IMR-90 (cell line): ENCODE measurements around the gene SLIT1. TPM values are rescaled to one million over a fixed set of nuclear protein-coding genes. Genes with fewer than 3 reads are reported as not detected.

Source experiments
- ATAC-seq: fragments of 200-7000 bp; cut with Tn5 transposase; 2 replicates; pipeline ENCODE4 v1.9.1; 2020; ENCODE audit warnings: low read depth, mild to moderate bottlenecking, moderate library complexity
- BruUV-seq: library from RNA; stranded (reverse); fragments of 400-500 nt; replicated peaks from 2 replicates; lab custom pipeline; 2021; lab: Mats Ljungman, UMichigan
- CTCF ChIA-PET: fragments of 300-600 bp; formaldehyde crosslinking; extraction: SDS; loops from one replicate; lab custom pipeline; 2021; ENCODE audit warnings: antibody characterized with exemption; lab: Yijun Ruan, JAX
- POLR2A ChIA-PET: fragments of 300-600 bp; sonication (Branson Sonifier 250); formaldehyde crosslinking; loops from one replicate; lab custom pipeline; 2022; ENCODE audit warnings: antibody characterized with exemption; ENCODE audit not compliant: unreplicated experiment; lab: Charles Lee
- DNase-seq: peaks from one replicate; pipeline ENCODE4 v3.0.0; 2013
- H2AFZ ChIP-seq: replicated peaks from 2 replicates; pipeline ENCODE3; 2013; ENCODE audit warnings: low read length, mild to moderate bottlenecking; ENCODE audit not compliant: poor library complexity
- H2AK5ac ChIP-seq: 2 replicates; pipeline ENCODE4 v1.6.1; 2013; ENCODE audit warnings: low read depth, low read length, inconsistent platforms
- H2AK9ac ChIP-seq: replicated peaks from 2 replicates; pipeline ENCODE3; 2013; ENCODE audit warnings: mild to moderate bottlenecking, low read depth, low read length, moderate library complexity; ENCODE audit not compliant: poor library complexity
- H2BK120ac ChIP-seq: 2 replicates; pipeline ENCODE4 v1.6.1; 2013; ENCODE audit warnings: low read depth, low read length, inconsistent platforms
- H2BK15ac ChIP-seq: 3 replicates; pipeline ENCODE4 v1.6.1; 2013; ENCODE audit warnings: low read depth, low read length, inconsistent platforms
- H2BK20ac ChIP-seq: 2 replicates; pipeline ENCODE4 v1.6.1; 2013; ENCODE audit warnings: low read depth, mild to moderate bottlenecking, inconsistent platforms, low read length, moderate library complexity
- H2BK5ac ChIP-seq: 2 replicates; pipeline ENCODE4 v1.6.1; 2013; ENCODE audit warnings: mild to moderate bottlenecking, low read depth, low read length, inconsistent platforms; ENCODE audit not compliant: poor library complexity, severe bottlenecking
- H3K14ac ChIP-seq: replicated peaks from 2 replicates; pipeline ENCODE4 v1.6.1; 2013; ENCODE audit warnings: low read depth, low read length, inconsistent platforms
- H3K18ac ChIP-seq: 2 replicates; pipeline ENCODE4 v1.6.1; 2013; ENCODE audit warnings: low read depth, low read length, control low read depth
- H3K23ac ChIP-seq: 2 replicates; pipeline ENCODE4 v1.6.1; 2013; ENCODE audit warnings: low read depth, low read length, inconsistent platforms
- H3K27ac ChIP-seq: 2 replicates; pipeline ENCODE4 v1.5.1; 2013; ENCODE audit warnings: mild to moderate bottlenecking, control low read depth, low read length; ENCODE audit not compliant: insufficient read depth
- H3K27me3 ChIP-seq: 2 replicates; pipeline ENCODE4 v1.6.1; 2013; ENCODE audit warnings: low read length; ENCODE audit not compliant: control insufficient read depth, insufficient read depth
- H3K36me3 ChIP-seq: 2 replicates; pipeline ENCODE4 v1.6.1; 2013; ENCODE audit warnings: low read length, mixed read lengths; ENCODE audit not compliant: control insufficient read depth, insufficient read depth
- H3K4ac ChIP-seq: 2 replicates; pipeline ENCODE4 v1.6.1; 2013; ENCODE audit warnings: low read depth, low read length, inconsistent platforms
- H3K4me1 ChIP-seq: 2 replicates; pipeline ENCODE4 v1.6.1; 2013; ENCODE audit warnings: low read length, mixed read lengths; ENCODE audit not compliant: control insufficient read depth, insufficient read depth
- H3K4me2 ChIP-seq: 2 replicates; pipeline ENCODE4 v1.6.1; 2013; ENCODE audit warnings: low read depth, mild to moderate bottlenecking, control low read depth, low read length, moderate library complexity
- H3K4me3 ChIP-seq: 2 replicates; pipeline ENCODE4 v1.5.1; 2013; ENCODE audit warnings: low read depth, mild to moderate bottlenecking, control low read depth, low read length, moderate library complexity; ENCODE audit not compliant: insufficient read depth
- H3K56ac ChIP-seq: 2 replicates; pipeline ENCODE4 v1.6.1; 2013; ENCODE audit warnings: low read length, inconsistent platforms; ENCODE audit not compliant: insufficient read depth; ENCODE audit errors: extremely low read depth
- H3K79me1 ChIP-seq, 2 experiments: 2 replicates each; pipeline ENCODE4 v1.6.1; 2013; ENCODE audit warnings: low read length in 2 of 2, inconsistent platforms in 1 of 2, low read depth in 1 of 2
- H3K9ac ChIP-seq: 2 replicates; pipeline ENCODE4 v1.6.1; 2013; ENCODE audit warnings: low read depth, low read length, control low read depth
- H3K9me1 ChIP-seq: 2 replicates; pipeline ENCODE4 v1.6.1; 2013; ENCODE audit warnings: low read length, inconsistent platforms; ENCODE audit not compliant: insufficient read depth
- H3K9me3 ChIP-seq: 2 replicates; pipeline ENCODE4 v1.6.1; 2013; ENCODE audit warnings: low read length; ENCODE audit not compliant: control insufficient read depth, insufficient read depth
- H4K20me1 ChIP-seq: 2 replicates; pipeline ENCODE4 v1.6.1; 2013; ENCODE audit warnings: low read length, inconsistent platforms; ENCODE audit not compliant: insufficient read depth
- H4K5ac ChIP-seq: 2 replicates; pipeline ENCODE4 v1.6.1; 2013; ENCODE audit warnings: mild to moderate bottlenecking, low read depth, low read length, control low read depth
- H4K8ac ChIP-seq, 2 experiments: 2 replicates each; pipeline ENCODE4 v1.6.1; 2013; ENCODE audit warnings: low read depth in 2 of 2, low read length in 2 of 2, control low read depth in 1 of 2, inconsistent platforms in 1 of 2
- H4K91ac ChIP-seq: 2 replicates; pipeline ENCODE4 v1.6.1; 2013; ENCODE audit warnings: low read depth, low read length, inconsistent platforms; ENCODE audit not compliant: insufficient read depth
- BHLHE40 ChIP-seq: fragments of 150-350 bp; IDR thresholded peaks from 2 replicates; pipeline ENCODE4 v1.6.1; 2016; ENCODE audit warnings: mild to moderate bottlenecking, low read depth, low read length
- CEBPB ChIP-seq: IDR thresholded peaks from 2 replicates; pipeline ENCODE4 v1.6.1; 2012; ENCODE audit warnings: low read depth, low read length, improper control_type of control experiment
- CHD1 ChIP-seq: IDR thresholded peaks from 2 replicates; pipeline ENCODE4 v1.6.1; 2012; ENCODE audit warnings: low read depth, low read length, improper control_type of control experiment
- CTCF ChIP-seq: conservative IDR thresholded peaks from 2 replicates; pipeline ENCODE4 v1.5.1; 2012; ENCODE audit warnings: mild to moderate bottlenecking, low read depth, low read length, improper control_type of control experiment
- ELK1 ChIP-seq: fragments of 150-350 bp; IDR thresholded peaks from 2 replicates; pipeline ENCODE4 v1.6.1; 2016; ENCODE audit warnings: low read depth, mild to moderate bottlenecking, low read length, moderate library complexity, borderline replicate concordance
- FOS ChIP-seq: fragments of 150-350 bp; IDR thresholded peaks from 2 replicates; pipeline ENCODE4 v1.6.1; 2016; ENCODE audit warnings: low read depth, low read length
- MAFK ChIP-seq: IDR thresholded peaks from 2 replicates; pipeline ENCODE4 v1.6.1; 2012; ENCODE audit warnings: low read depth, low read length, improper control_type of control experiment
- MAZ ChIP-seq: IDR thresholded peaks from 2 replicates; pipeline ENCODE4 v1.6.1; 2012; ENCODE audit warnings: low read depth, mild to moderate bottlenecking, low read length, improper control_type of control experiment, moderate library complexity, borderline replicate concordance
- MXI1 ChIP-seq: IDR thresholded peaks from 2 replicates; pipeline ENCODE4 v1.6.1; 2012; ENCODE audit warnings: low read depth, mild to moderate bottlenecking, low read length, moderate library complexity, borderline replicate concordance
- NFE2L2 ChIP-seq: fragments of 150-350 bp; IDR thresholded peaks from 2 replicates; pipeline ENCODE4 v1.6.1; 2016; ENCODE audit warnings: low read depth, mild to moderate bottlenecking, low read length
- POLR2A ChIP-seq: IDR thresholded peaks from 2 replicates; pipeline ENCODE4 v1.6.1; 2012; ENCODE audit warnings: mild to moderate bottlenecking, low read depth, low read length
- RAD21 ChIP-seq: IDR thresholded peaks from 2 replicates; pipeline ENCODE4 v1.6.1; 2012; ENCODE audit warnings: low read length, improper control_type of control experiment
- RCOR1 ChIP-seq: IDR thresholded peaks from 2 replicates; pipeline ENCODE4 v1.6.1; 2012; ENCODE audit warnings: mild to moderate bottlenecking, low read length, improper control_type of control experiment; ENCODE audit not compliant: insufficient replicate concordance
- RFX5 ChIP-seq: IDR thresholded peaks from 2 replicates; pipeline ENCODE4 v1.8.0; 2012; ENCODE audit warnings: low read depth, mild to moderate bottlenecking, low read length, moderate library complexity
- SMC3 ChIP-seq: fragments of 150-350 bp; IDR thresholded peaks from 2 replicates; pipeline ENCODE4 v1.6.1; 2016; ENCODE audit warnings: low read depth, mild to moderate bottlenecking, antibody characterized with exemption, low read length, moderate library complexity
- USF2 ChIP-seq: fragments of 150-350 bp; IDR thresholded peaks from 2 replicates; pipeline ENCODE4 v1.6.1; 2017; ENCODE audit warnings: mild to moderate bottlenecking, antibody characterized with exemption, low read length, low read depth
- WGBS, 2 experiments: methylation state at CpG; one replicate each; pipeline versions ENCODE4 v1.1.5 to v1.1.7; 2013; ENCODE audit warnings: missing lambda C conversion rate in 2 of 2; ENCODE audit not compliant: insufficient read length in 1 of 2; ENCODE audit errors: extremely low coverage in 2 of 2; 5-methylcytosine and 5-hydroxymethylcytosine counted together
- dilution Hi-C: fragments of 300-500 bp; cut with HindIII; formaldehyde crosslinking; loops from one replicate; pipeline ENCODE4 v1.14.3; 2018; ENCODE audit warnings: low sequenced_read_pairs; ENCODE audit not compliant: unreplicated experiment
- in situ Hi-C: fragments of 300-500 bp; cut with MboI; formaldehyde crosslinking; loops from 3 replicates; pipeline ENCODE4 v1.14.3; 2019; ENCODE audit warnings: low sequenced_read_pairs, inconsistent platforms, mixed read lengths
- intact Hi-C: fragments of 100-400 bp; cut with micrococcal nuclease; formaldehyde crosslinking; loops from 2 replicates; pipeline ENCODE4 v1.10.0; 2022
- polyA plus RNA-seq, 3 experiments: library from polyadenylated mRNA; depleted of rRNA; stranded (reverse); fragments of >200 nt; gene quantifications; 2 replicates each; pipeline ENCODE4 v1.2.3, GENCODE V29; 2012; ENCODE audit warnings: low replicate concordance in 1 of 3
- total RNA-seq: library from RNA; depleted of rRNA; stranded (reverse); fragments of >200 nt; gene quantifications from 2 replicates; pipeline ENCODE4 v1.2.3, GENCODE V29; 2012

SLIT1 gene
- total and polyA plus RNA-seq, 2 of the 4 experiments (the other 2 are of a cell fraction), result under 0.01 TPM

GRCh38 chr10:97153270-97153850, 32.4 kb downstream of the SLIT1 start:
- H3K27ac ChIP-seq, result no peak overlapping the region
- no peak overlapping the region for H3K14ac ChIP-seq
- POLR2A ChIA-PET, result no interaction called here
- H3K27me3 ChIP-seq, result peaks cover 9% of the 10 kb centered on the region; the same call in 1 of the 2 replicates
- CTCF ChIA-PET, result no interaction called here
- TF ChIP-seq NFE2L2 (no peak), RFX5 (no peak), USF2 (no peak), CHD1 (no peak), ELK1 (no peak), MAZ (no peak), RCOR1 (no peak), MXI1 (no peak), CTCF (no peak), POLR2A (no peak), CEBPB (no peak), FOS (no peak), SMC3 (no peak), MAFK (no peak), BHLHE40 (no peak), RAD21 (no peak)
- H3K9me3 ChIP-seq, result no peaks in the 10 kb centered on the region
- H3K9ac ChIP-seq, result no peak overlapping the region
- no peak overlapping the region for H2AK5ac ChIP-seq
- no peak overlapping the region for H3K56ac ChIP-seq
- intact Hi-C loops, result no loop called here
- no peak overlapping the region for H3K4ac ChIP-seq
- H3K36me3 ChIP-seq, result no peaks in the 10 kb centered on the region
- H4K8ac ChIP-seq, result no peak overlapping the region
- H3K4me1 ChIP-seq, result no peaks in the 10 kb centered on the region
- WGBS, 2 experiments, result 61% methylated on average over 4 of the region's 7 CpGs; no CpG with 5 or more reads in 1 of the 2 experiments
- no peak overlapping the region for H3K4me2 ChIP-seq
- H3K4me3 ChIP-seq, result no peak overlapping the region
- no peak overlapping the region for H4K91ac ChIP-seq
- no peak overlapping the region for H2BK120ac ChIP-seq
- no peak overlapping the region for H3K18ac ChIP-seq
- no peak overlapping the region for H4K5ac ChIP-seq
- ATAC-seq, result no peak
- H3K23ac ChIP-seq, result no peak overlapping the region
- dilution Hi-C loops, result no loop called here
- H2BK20ac ChIP-seq, result no peak overlapping the region
- H2BK5ac ChIP-seq, result no peak overlapping the region
- H3K79me1 ChIP-seq, result no peaks in the 10 kb centered on the region
- no peak overlapping the region for H2AFZ ChIP-seq
- H2BK15ac ChIP-seq, result no peak overlapping the region
- in situ Hi-C loops, result no loop called here
- BruUV-seq, result no TSS peak
- H2AK9ac ChIP-seq, result no peak overlapping the region
- no peak for DNase-seq
- no peaks in the 10 kb centered on the region for H3K9me1 ChIP-seq
- no peaks in the 10 kb centered on the region for H4K20me1 ChIP-seq
